ENCODE results near the gene TOMM70. TPM values are rescaled to one million over a fixed set of nuclear protein-coding genes. Genes with fewer than 3 reads are reported as not detected.

TOMM70 gene
- total and polyA plus RNA-seq, 12 donors: 11.4 to 95.2 (median 39.8) TPM

DNA sequence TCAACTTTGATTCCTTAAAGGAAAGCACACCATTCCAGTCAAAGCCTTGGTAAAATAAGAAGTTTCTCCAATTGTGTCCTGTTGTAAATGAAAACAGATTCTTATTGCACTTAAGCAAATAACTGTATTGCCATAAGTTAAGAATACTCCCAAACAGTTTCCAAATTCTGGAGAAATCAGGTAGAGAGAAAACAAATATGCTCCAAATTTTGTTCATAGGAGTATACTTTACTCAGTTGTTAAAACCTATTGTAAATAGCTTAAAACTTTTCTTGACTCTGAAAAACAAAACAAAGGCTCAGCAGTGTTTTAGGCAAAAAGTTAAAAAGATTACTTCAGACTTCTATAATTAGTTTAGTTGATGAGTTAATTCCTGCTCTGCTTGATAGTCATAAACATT, 42.8 kb upstream of the TOMM70 start:
- TF ChIP-seq POLR2A (IDR thresholded peaks at IDR 0.05) (no peak), CTCF (IDR thresholded peaks at IDR 0.05) (no peak)
- no peaks in the 10 kb centered on the region for H3K36me3 ChIP-seq (replicated peaks in 1 of 2)

DNA sequence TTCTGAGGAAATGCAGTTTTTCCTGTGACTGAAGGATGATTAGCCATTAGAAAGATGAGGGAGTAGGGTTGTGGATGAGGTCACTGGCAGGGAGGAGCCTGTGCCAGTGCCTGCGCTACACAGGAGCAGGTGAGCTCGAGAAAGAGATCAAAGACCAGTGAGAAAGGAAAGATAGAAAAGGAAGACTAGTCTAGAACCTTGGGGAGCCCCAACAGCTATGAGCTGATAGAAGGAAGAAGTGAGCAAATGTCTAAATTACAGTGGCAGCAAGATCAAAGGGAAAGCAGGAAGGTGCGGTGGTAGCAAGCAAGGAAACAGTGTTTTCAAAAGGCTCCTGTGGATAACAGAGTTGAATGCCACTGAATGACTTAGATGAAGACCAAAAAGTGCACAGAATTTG, 40.0 kb upstream of the TOMM70 start:
- intact Hi-C loops (cut with DNase I): no loop called here
- no peaks in the 10 kb centered on the region for H3K9me3 ChIP-seq (replicated peaks in 1 of 3)
- no peaks in the 10 kb centered on the region for H3K4me1 ChIP-seq (replicated peaks in 1 of 2)
- no peaks in the 10 kb centered on the region for H3K27me3 ChIP-seq
- no peak overlapping the region for H3K4me3 ChIP-seq
- H3K36me3 ChIP-seq (replicated peaks in 1 of 2): no peaks in the 10 kb centered on the region
- no peak for DNase-seq
- H3K27ac ChIP-seq: no peak overlapping the region
- TF ChIP-seq POLR2A (IDR thresholded peaks at IDR 0.05) (no peak), CTCF (IDR thresholded peaks at IDR 0.05) (no peak)
- WGBS, 4 donors: 96 to 97% (median 96%) methylated on average over 3 of the region's 3 CpGs

More for the DNA sequence above, 42.8 kb upstream of the TOMM70 start:
- Histone ChIP-seq H3K4me1 (replicated peaks in 1 of 2) (no peaks in the 10 kb centered on the region), H3K4me3 (no peak overlapping the region), H3K9me3 (replicated peaks in 1 of 3) (no peaks in the 10 kb centered on the region), H3K27ac (no peak overlapping the region), H3K27me3 (no peaks in the 10 kb centered on the region)
- no peak for DNase-seq
- intact Hi-C loops (cut with DNase I): no loop called here

DNA sequence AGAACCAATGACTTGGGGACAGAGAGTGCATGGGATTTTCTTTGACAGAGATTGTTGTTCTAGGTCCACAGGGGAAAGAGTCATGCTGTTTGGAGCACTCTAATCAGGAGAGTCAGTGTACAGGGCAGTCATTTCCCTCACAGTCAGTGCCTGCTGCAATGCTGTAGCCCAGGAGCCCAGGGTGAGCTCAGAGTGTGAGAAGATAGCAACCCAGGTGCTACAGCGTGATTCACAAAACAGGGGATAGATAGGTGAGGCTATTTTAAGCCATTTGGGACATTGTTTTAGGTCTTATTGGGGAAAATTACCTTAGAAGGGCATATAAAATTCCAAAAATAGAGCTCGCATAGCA, 37.7 kb upstream of the TOMM70 start:
- no peak for DNase-seq
- no peaks in the 10 kb centered on the region for H3K4me1 ChIP-seq (replicated peaks in 1 of 2)
- no peaks in the 10 kb centered on the region for H3K36me3 ChIP-seq (replicated peaks in 1 of 2)
- H3K27ac ChIP-seq: no peak overlapping the region
- H3K9me3 ChIP-seq (replicated peaks in 1 of 3): no peaks in the 10 kb centered on the region
- intact Hi-C loops (cut with DNase I): no loop called here
- no peaks in the 10 kb centered on the region for H3K27me3 ChIP-seq
- H3K4me3 ChIP-seq: no peak overlapping the region
- WGBS, 4 donors: 89 to 98% (median 95%) methylated on average over 2 of the region's 2 CpGs
- TF ChIP-seq POLR2A (IDR thresholded peaks at IDR 0.05) (no peak), CTCF (IDR thresholded peaks at IDR 0.05) (no peak)

GRCh38 chr3:100437721-100438622, 37.1 kb upstream of the TOMM70 start:
- no peak overlapping the region for H3K27ac ChIP-seq
- no peak for DNase-seq
- intact Hi-C loops (cut with DNase I): no loop called here
- no peaks in the 10 kb centered on the region for H3K27me3 ChIP-seq
- no peaks in the 10 kb centered on the region for H3K36me3 ChIP-seq (replicated peaks in 1 of 2)
- TF ChIP-seq POLR2A (IDR thresholded peaks at IDR 0.05) (no peak), CTCF (IDR thresholded peaks at IDR 0.05) (no peak)
- 94 to 96% (median 95%) methylated on average over 3 of the region's 3 CpGs for WGBS, 4 donors
- H3K9me3 ChIP-seq (replicated peaks in 1 of 3): no peaks in the 10 kb centered on the region
- H3K4me3 ChIP-seq: no peak overlapping the region
- no peaks in the 10 kb centered on the region for H3K4me1 ChIP-seq (replicated peaks in 1 of 2)

Data from adrenal gland (tissue), 12 donors.